D721Med (cell line): ENCODE results near the gene OR2T10.
"Not testable (repeated sequence)": the region's sequence is repeated elsewhere in the genome, so short reads cannot be mapped to it uniquely, and the experiment has no call there.

Experiments used
- DNase-seq: peaks from one replicate; pipeline ENCODE4 v3.0.0; 2011; ENCODE audit warnings: low spot score; ENCODE audit not compliant: insufficient read length
- FAIRE-seq: peaks from 2 replicates; lab custom pipeline; 2011; peaks lifted over from hg19 to GRCh38; lab: Jason Lieb, UNC
- TF ChIP-seq, protein P1 (sequence below): IDR thresholded peaks from 2 replicates; pipeline ENCODE4 v1.5.1; 2012; ENCODE audit warnings: mild to moderate bottlenecking, control low read depth; ENCODE audit not compliant: insufficient read depth; ENCODE audit errors: missing control alignments

OR2T10 gene

GRCh38 chr1:248597589-248597988 lies at the start of gene OR2T10:
Gene OR2T10 (minus strand): TSS chr1:248597700. CDS start chr1:248593768, 3,932 bp downstream.
- DNase-seq (no peak), FAIRE-seq (no peak)
- TF ChIP-seq, protein P1, sequence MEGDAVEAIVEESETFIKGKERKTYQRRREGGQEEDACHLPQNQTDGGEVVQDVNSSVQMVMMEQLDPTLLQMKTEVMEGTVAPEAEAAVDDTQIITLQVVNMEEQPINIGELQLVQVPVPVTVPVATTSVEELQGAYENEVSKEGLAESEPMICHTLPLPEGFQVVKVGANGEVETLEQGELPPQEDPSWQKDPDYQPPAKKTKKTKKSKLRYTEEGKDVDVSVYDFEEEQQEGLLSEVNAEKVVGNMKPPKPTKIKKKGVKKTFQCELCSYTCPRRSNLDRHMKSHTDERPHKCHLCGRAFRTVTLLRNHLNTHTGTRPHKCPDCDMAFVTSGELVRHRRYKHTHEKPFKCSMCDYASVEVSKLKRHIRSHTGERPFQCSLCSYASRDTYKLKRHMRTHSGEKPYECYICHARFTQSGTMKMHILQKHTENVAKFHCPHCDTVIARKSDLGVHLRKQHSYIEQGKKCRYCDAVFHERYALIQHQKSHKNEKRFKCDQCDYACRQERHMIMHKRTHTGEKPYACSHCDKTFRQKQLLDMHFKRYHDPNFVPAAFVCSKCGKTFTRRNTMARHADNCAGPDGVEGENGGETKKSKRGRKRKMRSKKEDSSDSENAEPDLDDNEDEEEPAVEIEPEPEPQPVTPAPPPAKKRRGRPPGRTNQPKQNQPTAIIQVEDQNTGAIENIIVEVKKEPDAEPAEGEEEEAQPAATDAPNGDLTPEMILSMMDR, result no peak

- not testable (repeated sequence) for FAIRE-seq, DNase-seq
Measured at GRCh38 chr1:248645178-248645577, 47.7 kb upstream of the OR2T10 start, which contains the start of gene OR2T35. Gene OR2T35 (minus strand): TSS chr1:248645278. CDS start chr1:248639258, 6,020 bp downstream.

- FAIRE-seq, result not testable (repeated sequence)
Measured at GRCh38 chr1:248642971-248643651, 45.6 kb upstream of the OR2T10 start.

GRCh38 chr1:248641583-248641982 lies 44.1 kb upstream of the OR2T10 start:
- not testable (repeated sequence) for DNase-seq, FAIRE-seq

More at GRCh38 chr1:248642971-248643651, 45.6 kb upstream of the OR2T10 start:
- not testable (repeated sequence) for DNase-seq

DNA sequence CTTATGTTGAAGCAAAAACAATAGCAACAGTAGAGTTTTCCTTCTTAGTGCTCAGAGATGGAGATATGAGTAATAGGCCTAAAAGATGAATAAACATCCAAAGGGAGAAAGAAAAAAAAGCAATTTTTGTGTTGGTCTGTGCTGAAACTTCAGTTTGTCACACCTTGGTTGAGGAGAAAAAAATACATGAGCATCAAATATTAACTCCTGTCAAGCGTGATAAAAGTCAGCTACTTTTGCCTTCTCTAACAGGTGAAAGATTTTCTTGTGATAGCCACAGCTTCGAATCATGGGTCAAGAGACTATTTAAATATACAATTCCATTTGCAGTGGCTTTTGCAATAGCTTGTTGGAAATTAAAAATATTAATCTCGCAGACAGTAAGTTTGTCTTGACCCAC lies 43.4 kb upstream of the OR2T10 start:
- not testable (repeated sequence) for DNase-seq, FAIRE-seq

- not testable (repeated sequence) for DNase-seq, FAIRE-seq
Measured at GRCh38 chr1:248639652-248640051, 42.2 kb upstream of the OR2T10 start.

DNA sequence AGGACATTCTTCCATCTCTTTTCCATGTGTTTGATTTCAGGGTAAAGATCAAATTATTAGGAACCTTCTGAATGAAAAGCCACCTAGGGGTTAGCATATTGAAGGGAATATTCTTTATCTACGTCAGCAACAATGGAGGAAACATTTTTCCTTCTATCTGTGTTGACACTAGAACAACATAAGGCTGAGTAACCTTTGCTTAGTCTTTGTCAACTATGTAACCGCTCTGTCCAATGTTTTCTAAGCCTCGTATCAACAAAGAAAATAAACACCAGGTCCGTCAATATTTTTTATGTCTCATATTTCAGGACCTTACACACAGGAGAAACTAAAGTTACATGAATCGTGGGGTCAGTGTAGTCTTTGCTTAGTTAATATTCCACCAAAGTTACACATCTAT lies 39.1 kb upstream of the OR2T10 start:
- not testable (repeated sequence) for DNase-seq, FAIRE-seq

DNA sequence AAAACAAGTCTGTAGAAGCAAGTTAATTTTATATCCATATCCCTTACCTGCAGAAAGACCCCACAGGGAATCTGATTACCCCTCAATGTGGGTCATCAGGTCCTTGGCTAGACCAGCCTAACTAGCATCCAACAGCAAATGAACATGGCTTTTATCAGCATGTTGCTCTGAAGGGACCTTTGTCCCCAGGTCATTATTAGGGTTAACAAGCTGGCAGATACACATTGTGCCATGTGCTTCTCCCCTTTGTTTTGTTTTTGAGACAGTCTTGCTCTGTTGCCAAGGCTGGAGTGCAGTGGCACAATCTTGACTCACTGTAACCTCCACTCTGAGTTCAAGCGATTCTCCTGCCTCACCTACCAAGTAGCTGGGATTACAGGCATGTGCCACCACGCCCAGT lies 37.5 kb upstream of the OR2T10 start, which contains the start of gene OR2T11:
Gene OR2T11, minus strand, starts transcription at position 101 of the 400 bp plus-strand sequence. CDS start 7,963 bp downstream, outside the sequence.
- not testable (repeated sequence) for DNase-seq, FAIRE-seq

DNA sequence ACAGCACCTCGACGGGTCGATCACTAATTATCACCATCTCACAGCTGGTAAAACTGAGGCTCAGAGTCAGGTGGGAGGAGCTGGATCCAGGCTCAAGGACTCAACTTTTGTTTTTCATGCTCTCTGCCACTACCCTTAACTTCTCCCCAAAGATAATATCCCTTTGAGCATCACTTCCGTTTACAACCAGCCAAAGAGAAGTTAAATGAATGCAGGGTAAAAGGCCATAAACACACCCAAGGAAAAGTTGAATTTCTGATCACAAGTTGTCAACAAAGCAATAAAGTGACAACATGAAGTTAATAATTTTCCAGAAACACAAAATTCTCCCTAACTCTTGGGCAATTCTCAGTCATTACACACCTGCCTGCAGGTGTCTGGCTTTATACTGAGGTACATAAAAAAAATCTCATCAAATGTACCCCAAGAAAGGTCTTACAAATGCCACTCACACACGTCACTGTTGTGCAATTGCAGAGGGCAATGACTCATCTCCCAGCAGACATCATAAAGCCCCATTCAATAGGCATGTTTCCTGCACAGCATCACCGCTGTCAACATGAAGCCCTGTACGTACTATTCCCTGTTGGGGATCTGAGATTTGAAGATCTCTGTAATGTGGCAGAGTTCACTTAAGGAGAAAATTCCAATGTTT lies 34.0 kb upstream of the OR2T10 start:
- TF ChIP-seq, protein P1, result no peak
- DNase-seq (no peak), FAIRE-seq (no peak)

- DNase-seq, result no peak
- FAIRE-seq, result no peak
- TF ChIP-seq, protein P1, result no peak
Measured at GRCh38 chr1:248630551-248630950, 33.1 kb upstream of the OR2T10 start.
